Body of pancreas (tissue), 4 donors: ENCODE data around the gene CEACAM4.

Source experiments
- CTCF ChIP-seq, 7 experiments: fragments of 450-650 bp in 4 of 7; fragments of 200-600 bp in 3 of 7; sonication (generic) in 3 of 7; IDR thresholded peaks; one replicate each; pipeline ENCODE4 v1.5.1; 2016 to 2019; ENCODE audit warnings: antibody characterized with exemption in 7 of 7
- POLR2A ChIP-seq, 3 donors: fragments of 450-650 bp; IDR thresholded peaks; one replicate each; pipeline ENCODE4 v1.6.1; 2016; ENCODE audit warnings: antibody characterized with exemption in 3 of 3, mild to moderate bottlenecking in 2 of 3

- TF ChIP-seq CTCF (IDR thresholded peaks at IDR 0.05) (no peak), POLR2A (IDR thresholded peaks at IDR 0.05) (no peak)
Observed at GRCh38 chr19:41591951-41592562, 34.8 kb downstream of the CEACAM4 start.
